Endothelial cell (in vitro differentiated cells): ENCODE measurements around the gene MON1B. TPM values are rescaled to one million over a fixed set of nuclear protein-coding genes. Genes with fewer than 3 reads are reported as not detected.

Source experiments
- DNase-seq: peaks from one replicate; pipeline ENCODE4 v3.0.0; 2021; ENCODE audit warnings: low spot score
- H3K27ac Mint-ChIP-seq: one replicate; pipeline ENCODE4 v1.8.0; 2021; ENCODE audit warnings: mixed read lengths, inconsistent platforms; ENCODE audit not compliant: unreplicated experiment
- H3K27me3 Mint-ChIP-seq: one replicate; pipeline ENCODE4 v1.8.0; 2021; ENCODE audit warnings: mild to moderate bottlenecking, moderate library complexity, mixed read lengths, inconsistent platforms; ENCODE audit not compliant: unreplicated experiment
- H3K36me3 Mint-ChIP-seq: one replicate; pipeline ENCODE4 v1.8.0; 2021; ENCODE audit warnings: mild to moderate bottlenecking, low read depth, mixed read lengths, inconsistent platforms; ENCODE audit not compliant: unreplicated experiment
- H3K4me1 Mint-ChIP-seq: one replicate; pipeline ENCODE4 v1.8.0; 2021; ENCODE audit warnings: mild to moderate bottlenecking, mixed read lengths, inconsistent platforms; ENCODE audit not compliant: unreplicated experiment
- H3K4me3 Mint-ChIP-seq: one replicate; pipeline ENCODE4 v1.8.0; 2021; ENCODE audit warnings: mild to moderate bottlenecking, mixed read lengths, inconsistent platforms; ENCODE audit not compliant: unreplicated experiment
- H3K9me3 Mint-ChIP-seq: one replicate; pipeline ENCODE4 v1.8.0; 2021; ENCODE audit warnings: mixed read lengths, inconsistent platforms; ENCODE audit not compliant: unreplicated experiment
- total RNA-seq: library from RNA; stranded (reverse); fragmentation: NEBNext Ultra II Directional; extraction: Animal tissue kit (Norgen Biotek cat#: 25700); gene quantifications from one replicate; pipeline ENCODE4 v1.2.1, GENCODE V29; 2021; ENCODE audit not compliant: unreplicated experiment
- TF ChIP-seq, protein P1 (sequence below): fragments of 200-600 bp; sonication (generic); IDR thresholded peaks from one replicate; pipeline ENCODE4 v1.5.0; 2021; ENCODE audit warnings: antibody characterized with exemption; ENCODE audit not compliant: unreplicated experiment

MON1B gene
- total RNA-seq, 1 donor from 2014 or later = 35.6 TPM

DNA sequence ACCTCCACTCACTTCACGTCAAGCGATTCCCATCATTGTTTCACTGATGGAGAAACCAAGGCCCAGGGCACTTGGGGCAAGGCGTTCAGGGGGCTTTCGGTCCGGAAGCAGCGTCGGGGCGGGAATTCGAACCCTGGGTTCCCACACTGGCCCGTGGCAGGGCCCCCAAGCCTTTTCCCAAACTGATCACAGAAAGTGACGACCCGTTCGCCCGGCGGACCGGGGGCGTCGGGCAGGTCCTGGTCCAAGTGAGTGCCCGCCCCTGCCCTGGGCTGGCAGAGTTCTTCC, 856 bp upstream of the MON1B start:
- Mint-ChIP-seq H3K27ac (no peak overlapping the region), H3K4me1 (peaks cover 21% of the 10 kb centered on the region), H3K36me3 (peaks cover 21% of the 10 kb centered on the region), H3K9me3 (no peaks in the 10 kb centered on the region), H3K4me3 (peak overlapping the region; percentile 94), H3K27me3 (peaks cover 7% of the 10 kb centered on the region)
- TF ChIP-seq, protein P1, sequence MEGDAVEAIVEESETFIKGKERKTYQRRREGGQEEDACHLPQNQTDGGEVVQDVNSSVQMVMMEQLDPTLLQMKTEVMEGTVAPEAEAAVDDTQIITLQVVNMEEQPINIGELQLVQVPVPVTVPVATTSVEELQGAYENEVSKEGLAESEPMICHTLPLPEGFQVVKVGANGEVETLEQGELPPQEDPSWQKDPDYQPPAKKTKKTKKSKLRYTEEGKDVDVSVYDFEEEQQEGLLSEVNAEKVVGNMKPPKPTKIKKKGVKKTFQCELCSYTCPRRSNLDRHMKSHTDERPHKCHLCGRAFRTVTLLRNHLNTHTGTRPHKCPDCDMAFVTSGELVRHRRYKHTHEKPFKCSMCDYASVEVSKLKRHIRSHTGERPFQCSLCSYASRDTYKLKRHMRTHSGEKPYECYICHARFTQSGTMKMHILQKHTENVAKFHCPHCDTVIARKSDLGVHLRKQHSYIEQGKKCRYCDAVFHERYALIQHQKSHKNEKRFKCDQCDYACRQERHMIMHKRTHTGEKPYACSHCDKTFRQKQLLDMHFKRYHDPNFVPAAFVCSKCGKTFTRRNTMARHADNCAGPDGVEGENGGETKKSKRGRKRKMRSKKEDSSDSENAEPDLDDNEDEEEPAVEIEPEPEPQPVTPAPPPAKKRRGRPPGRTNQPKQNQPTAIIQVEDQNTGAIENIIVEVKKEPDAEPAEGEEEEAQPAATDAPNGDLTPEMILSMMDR = no peak
- no peak for DNase-seq

DNA sequence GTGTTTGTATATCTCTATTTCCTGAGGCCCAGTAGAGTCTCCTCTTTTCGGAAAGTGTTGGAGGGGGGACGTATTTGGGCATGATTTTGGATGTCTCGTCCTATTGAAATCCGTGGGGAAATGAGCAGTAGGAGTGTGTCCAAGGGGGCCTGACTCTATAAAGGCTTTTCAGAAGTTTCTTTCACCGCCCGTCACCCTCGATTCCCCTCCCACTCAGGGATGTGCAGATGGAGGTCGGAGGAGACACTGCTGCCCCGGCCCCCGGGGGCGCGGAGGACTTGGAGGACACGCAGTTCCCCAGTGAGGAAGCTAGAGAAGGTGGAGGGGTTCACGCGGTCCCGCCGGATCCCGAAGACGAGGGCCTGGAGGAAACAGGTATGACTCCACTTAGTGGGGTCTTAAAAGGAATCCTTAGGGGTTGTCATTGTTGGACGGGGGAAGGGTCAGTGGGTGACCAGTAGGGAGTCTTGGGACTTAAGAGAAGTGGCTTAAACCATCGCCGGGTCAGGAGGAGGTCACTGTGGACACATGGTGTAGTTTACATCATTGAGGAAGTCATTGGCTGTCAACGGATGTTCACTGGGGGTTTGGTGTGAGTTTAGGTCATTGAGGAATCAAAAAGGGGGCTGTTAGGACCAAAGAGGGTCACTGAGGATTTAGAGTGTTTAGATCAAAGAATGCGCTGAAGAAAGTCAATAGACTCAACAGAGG, 424 bp downstream of the MON1B start:
- H3K4me3 Mint-ChIP-seq = peak overlapping the region; percentile 94
- no peaks in the 10 kb centered on the region for H3K9me3 Mint-ChIP-seq
- no peak for DNase-seq
- H3K27ac Mint-ChIP-seq = peak overlapping the region; percentile 95
- H3K4me1 Mint-ChIP-seq = peaks cover 21% of the 10 kb centered on the region
- H3K27me3 Mint-ChIP-seq = peaks cover 7% of the 10 kb centered on the region
- TF ChIP-seq, protein P1 = no peak
- H3K36me3 Mint-ChIP-seq = peaks cover 26% of the 10 kb centered on the region

DNA sequence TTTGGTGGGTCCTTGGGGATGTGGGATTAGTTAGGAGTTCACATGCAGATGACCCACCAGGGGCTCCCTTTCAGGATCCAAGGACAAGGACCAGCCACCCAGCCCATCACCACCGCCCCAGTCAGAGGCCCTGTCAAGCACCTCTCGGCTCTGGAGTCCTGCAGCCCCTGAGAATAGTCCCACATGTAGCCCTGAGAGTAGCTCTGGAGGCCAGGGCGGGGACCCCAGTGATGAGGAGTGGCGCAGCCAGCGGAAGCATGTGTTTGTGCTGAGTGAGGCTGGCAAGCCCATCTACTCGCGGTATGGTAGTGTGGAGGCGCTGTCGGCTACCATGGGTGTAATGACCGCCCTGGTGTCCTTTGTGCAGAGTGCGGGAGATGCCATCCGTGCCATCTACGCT, 2.4 kb downstream of the MON1B start:
- Mint-ChIP-seq H3K4me3 (no peak overlapping the region), H3K27me3 (peaks cover 7% of the 10 kb centered on the region), H3K36me3 (peaks cover 37% of the 10 kb centered on the region), H3K9me3 (no peaks in the 10 kb centered on the region), H3K4me1 (peaks cover 21% of the 10 kb centered on the region), H3K27ac (no peak overlapping the region)
- no peak for DNase-seq
- TF ChIP-seq, protein P1 = no peak

DNA sequence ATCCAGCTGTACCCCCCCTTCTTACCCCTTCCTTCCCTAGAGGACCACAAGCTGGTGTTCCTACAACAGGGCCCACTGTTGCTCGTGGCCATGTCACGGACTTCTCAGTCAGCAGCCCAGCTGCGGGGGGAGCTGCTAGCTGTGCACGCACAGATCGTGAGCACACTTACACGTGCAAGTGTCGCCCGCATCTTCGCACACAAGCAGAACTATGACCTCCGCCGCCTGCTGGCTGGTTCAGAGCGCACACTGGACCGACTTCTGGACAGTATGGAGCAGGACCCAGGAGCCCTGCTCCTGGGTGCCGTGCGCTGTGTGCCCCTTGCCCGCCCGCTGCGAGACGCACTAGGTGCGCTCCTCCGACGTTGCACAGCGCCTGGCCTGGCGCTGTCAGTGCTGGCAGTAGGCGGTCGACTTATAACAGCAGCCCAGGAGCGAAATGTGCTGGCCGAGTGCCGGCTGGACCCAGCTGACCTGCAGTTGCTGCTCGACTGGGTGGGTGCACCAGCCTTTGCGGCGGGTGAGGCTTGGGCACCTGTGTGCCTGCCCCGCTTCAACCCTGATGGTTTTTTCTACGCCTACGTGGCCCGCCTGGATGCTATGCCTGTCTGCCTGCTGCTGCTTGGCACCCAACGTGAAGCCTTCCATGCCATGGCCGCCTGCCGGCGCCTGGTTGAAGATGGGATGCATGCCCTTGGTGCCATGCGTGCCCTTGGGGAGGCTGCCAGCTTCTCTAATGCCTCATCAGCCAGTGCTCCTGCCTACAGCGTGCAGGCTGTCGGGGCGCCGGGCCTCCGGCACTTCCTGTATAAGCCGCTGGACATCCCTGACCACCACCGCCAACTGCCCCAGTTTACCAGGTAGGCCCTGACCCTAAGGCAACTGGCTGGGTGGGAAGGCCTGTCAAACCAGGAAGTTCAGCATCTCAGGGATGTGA, 3.6 kb downstream of the MON1B start:
- no peak overlapping the region for H3K27ac Mint-ChIP-seq
- H3K4me3 Mint-ChIP-seq = no peak overlapping the region
- H3K27me3 Mint-ChIP-seq = peaks cover 7% of the 10 kb centered on the region
- DNase-seq = no peak
- TF ChIP-seq, protein P1 = no peak
- peaks cover 42% of the 10 kb centered on the region for H3K36me3 Mint-ChIP-seq
- H3K9me3 Mint-ChIP-seq = no peaks in the 10 kb centered on the region
- peaks cover 21% of the 10 kb centered on the region for H3K4me1 Mint-ChIP-seq

DNA sequence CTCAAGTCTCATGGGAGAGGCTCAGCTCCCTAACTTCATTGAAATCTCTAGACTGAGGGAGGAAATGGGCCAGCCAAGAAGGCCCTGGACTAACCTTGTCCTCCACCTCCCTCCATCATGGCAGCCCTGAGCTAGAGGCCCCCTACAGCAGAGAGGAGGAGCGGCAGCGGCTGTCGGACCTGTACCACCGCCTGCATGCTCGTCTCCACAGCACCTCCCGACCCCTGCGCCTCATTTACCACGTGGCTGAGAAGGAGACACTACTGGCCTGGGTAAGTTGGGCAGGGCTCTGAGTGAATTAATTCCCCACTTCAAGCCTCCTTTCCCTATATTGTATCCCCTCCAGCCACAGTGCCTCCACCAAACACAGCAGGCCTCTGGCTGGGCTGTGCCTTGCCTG, 4.4 kb downstream of the MON1B start:
- Mint-ChIP-seq H3K27ac (no peak overlapping the region), H3K27me3 (peaks cover 7% of the 10 kb centered on the region), H3K4me3 (no peak overlapping the region), H3K9me3 (no peaks in the 10 kb centered on the region), H3K36me3 (peaks cover 42% of the 10 kb centered on the region), H3K4me1 (peaks cover 21% of the 10 kb centered on the region)
- DNase-seq = no peak
- TF ChIP-seq, protein P1 = no peak
